ENCODE data around the gene OR2S2.
A peak's percentile ranks its signal among the peaks of the same experiment; 100 is the strongest.
"Not testable (repeated sequence)": the region's sequence is repeated elsewhere in the genome, so short reads cannot be mapped to it uniquely, and the experiment has no call there.

The OR2S2 gene

GRCh38 chr9:35930989-35931388 is 27.0 kb downstream of the OR2S2 start:
- no peak for DNase-seq

GRCh38 chr9:35930521-35930920 is 27.4 kb downstream of the OR2S2 start:
- no peak for DNase-seq

- no peak for DNase-seq
Observed at GRCh38 chr9:35929453-35929718, 28.6 kb downstream of the OR2S2 start.

GRCh38 chr9:35928591-35929452 is 29.1 kb downstream of the OR2S2 start:
- no peak for DNase-seq

- DNase-seq = no peak
Observed at GRCh38 chr9:35923927-35924763, 33.8 kb downstream of the OR2S2 start.

GRCh38 chr9:35923598-35923926 is 34.4 kb downstream of the OR2S2 start:
- DNase-seq = no peak

GRCh38 chr9:35920051-35920620 is 37.8 kb downstream of the OR2S2 start:
- DNase-seq = no peak

- DNase-seq = no peak
Observed at GRCh38 chr9:35919212-35920008, 38.5 kb downstream of the OR2S2 start.

- no peak for DNase-seq
Observed at GRCh38 chr9:35918780-35919179, 39.2 kb downstream of the OR2S2 start.

GRCh38 chr9:35917261-35917660 is 40.7 kb downstream of the OR2S2 start:
- DNase-seq = no peak

- no peak for DNase-seq
Observed at GRCh38 chr9:35915681-35916294, 42.2 kb downstream of the OR2S2 start.

GRCh38 chr9:35914301-35914807 is 43.6 kb downstream of the OR2S2 start:
- no peak for DNase-seq

GRCh38 chr9:35913429-35913828 is 44.5 kb downstream of the OR2S2 start:
- not testable (repeated sequence) for DNase-seq

- DNase-seq = no peak
Observed at GRCh38 chr9:35912791-35913400, 45.1 kb downstream of the OR2S2 start.

GRCh38 chr9:35911690-35912089 is 46.3 kb downstream of the OR2S2 start:
- DNase-seq = no peak

- DNase-seq = peak; percentile 21 to 71 (median 30)
Observed at GRCh38 chr9:35910613-35911359, 47.2 kb downstream of the OR2S2 start.

- DNase-seq = no peak
Observed at GRCh38 chr9:35909687-35910612, 48.0 kb downstream of the OR2S2 start.

GRCh38 chr9:35909274-35909673 is 48.7 kb downstream of the OR2S2 start, which contains the start of gene SPAAR:
SPAAR (plus strand) TSS chr9:35909490; CDS start chr9:35910464, 974 bp downstream.
- no peak for DNase-seq

- DNase-seq = peak in 1 of 6 experiments; percentile 31
Observed at GRCh38 chr9:35908504-35909125, 49.3 kb downstream of the OR2S2 start.
